GM21619 (cell line): Measurements from ENCODE around the gene ABCA10.

Experiments
- ATAC-seq: cut with Tn5 transposase; IDR thresholded peaks from one replicate; pipeline ENCODE4 v1.9.1; 2021; ENCODE audit not compliant: unreplicated experiment

ABCA10 gene

DNA sequence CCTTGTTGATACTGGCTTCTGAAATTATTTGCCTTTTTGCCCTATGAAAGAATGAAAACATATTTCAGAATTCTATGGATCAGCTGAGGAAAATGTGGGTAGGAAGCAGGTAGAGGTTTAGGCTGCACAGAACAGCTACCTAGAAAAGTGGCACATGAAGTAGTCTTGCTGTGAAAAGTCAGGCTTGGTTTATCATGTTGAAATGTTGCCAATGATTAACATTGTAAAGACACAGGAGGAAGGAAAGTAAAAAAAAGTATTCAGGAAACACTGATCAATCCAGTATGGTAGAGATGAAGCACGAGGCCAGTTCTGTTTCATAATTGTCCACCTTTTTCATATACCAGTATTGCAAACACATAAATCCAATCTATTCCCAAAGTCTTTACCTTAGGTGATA lies 116.8 kb downstream of the ABCA10 start:
- no peak for ATAC-seq

DNA sequence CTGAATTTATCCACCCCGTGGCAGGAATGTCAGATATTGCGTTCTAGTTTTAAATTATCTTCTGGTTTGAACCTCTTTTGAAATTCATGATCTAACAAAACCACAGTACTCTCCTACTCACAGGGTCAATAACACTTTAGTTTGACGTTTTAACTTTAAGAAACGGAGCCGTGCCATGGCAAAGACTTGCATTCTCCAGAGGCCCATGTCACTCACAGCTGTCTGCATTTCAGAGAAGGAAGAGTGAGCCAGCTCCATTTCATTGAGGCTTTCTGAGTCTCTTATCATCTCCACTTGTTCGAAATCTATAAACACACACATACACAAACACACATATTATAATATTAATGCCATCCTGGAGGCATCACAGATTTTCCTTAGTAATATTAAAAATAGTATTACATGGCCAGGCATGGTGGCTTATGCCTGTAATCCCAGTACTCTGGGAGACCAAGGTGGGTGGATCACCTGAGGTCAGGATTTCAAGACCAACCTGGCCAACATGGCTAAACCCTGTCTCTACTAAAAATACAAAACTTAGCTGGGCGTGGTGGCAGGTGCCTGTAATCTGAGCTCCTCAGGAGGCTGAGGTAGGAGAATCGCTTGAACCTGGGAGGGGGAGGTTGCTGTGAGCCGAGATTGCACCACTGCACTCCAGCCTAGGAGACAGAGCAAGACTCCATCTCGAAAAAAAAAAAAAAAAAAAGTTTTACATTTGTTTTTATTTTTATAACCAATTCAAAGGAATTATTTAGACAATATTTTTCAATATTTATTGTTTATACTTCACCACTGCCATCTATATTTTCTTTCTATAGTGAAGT lies 122.5 kb downstream of the ABCA10 start:
- ATAC-seq: no peak

DNA sequence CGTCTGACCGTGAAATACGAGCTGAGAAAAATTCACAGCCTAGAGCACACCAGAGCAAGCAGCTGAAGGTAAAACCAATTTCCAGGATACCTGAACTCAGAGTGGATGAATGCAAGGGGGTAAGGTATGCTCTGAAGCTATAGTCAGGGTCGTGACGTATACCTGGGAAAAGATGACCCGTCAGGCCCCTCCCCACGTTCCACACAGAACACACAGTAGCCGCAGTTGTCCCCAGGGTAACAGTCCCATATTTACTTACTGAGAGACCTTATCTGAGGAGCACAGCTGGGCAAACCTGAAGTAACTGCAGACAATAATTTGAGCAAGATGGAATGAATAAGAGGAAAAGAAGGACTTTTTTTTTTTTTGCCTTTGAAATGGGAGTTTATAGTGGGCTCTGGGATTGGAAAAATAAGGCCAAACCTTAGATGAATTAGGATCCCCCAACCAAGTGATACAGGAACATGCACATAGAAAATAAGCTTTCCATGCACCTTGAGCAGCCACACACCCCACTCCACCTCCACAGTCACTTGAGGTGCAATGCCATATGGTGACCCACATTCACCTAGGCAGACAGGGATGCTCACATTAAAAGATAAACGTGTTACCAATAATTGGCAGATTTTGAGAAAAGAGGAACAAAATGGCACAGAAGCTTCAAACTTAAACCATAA lies 124.9 kb downstream of the ABCA10 start:
- no peak for ATAC-seq

DNA sequence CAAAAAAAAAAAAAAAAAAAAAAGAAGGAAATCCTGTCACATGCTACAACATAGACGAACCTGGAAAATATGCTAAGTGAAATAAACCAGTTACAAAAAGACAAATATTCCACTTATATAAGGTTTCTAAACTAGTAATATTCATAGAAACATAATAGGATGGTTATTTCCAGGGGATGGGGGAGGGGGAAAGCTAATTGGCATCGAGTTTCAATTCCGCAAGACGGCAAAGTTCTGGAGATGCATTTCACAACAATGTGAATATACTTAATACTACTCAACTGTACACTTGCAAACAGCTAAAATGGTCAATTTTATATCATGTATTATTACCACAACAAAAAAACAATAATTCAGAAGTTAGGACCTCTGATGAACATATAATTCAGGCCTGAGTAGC lies 130.0 kb downstream of the ABCA10 start:
- ATAC-seq: no peak
